ENCODE results near the gene COPB1. TPM values are rescaled to one million over a fixed set of nuclear protein-coding genes. Genes with fewer than 3 reads are reported as not detected.

The COPB1 gene
- total and polyA plus RNA-seq, 9 of the 15 experiments (the other 6 are each of a cell fraction or from before 2014, with no cell fraction given), result 64.7 to 188 (median 91.6) TPM

GRCh38 chr11:14502039-14502438, 2.4 kb upstream of the COPB1 start:
- H3K27ac ChIP-seq (ENCODE audit: extremely low read depth, low read depth, low read length), result peak overlapping the region; percentile 26; the same call in 1 of the 3 replicates
- in situ Hi-C loops (cut with MboI), result no loop called here
- FAIRE-seq, result no peak
- no peak overlapping the region for H3K4me2 ChIP-seq (ENCODE audit: insufficient read depth, low read length)
- H3K27me3 ChIP-seq (ENCODE audit: control insufficient read depth in 2 of 2, insufficient read depth in 2 of 2, low read length in 2 of 2), result no peaks in the 10 kb centered on the region
- no peaks in the 10 kb centered on the region for H3K9me3 ChIP-seq (replicated peaks; ENCODE audit: control insufficient read depth, insufficient read depth, low read depth, low read length)
- TF ChIP-seq PCBP2 (IDR thresholded peaks at IDR 0.05; ENCODE audit: low read depth, low read length, poor library complexity, severe bottlenecking), result no peak
- peak; percentile 74 for TF ChIP-seq ZNF121 (CRISPR knock-in tag; conservative IDR thresholded peaks at IDR 0.05)
- peak; percentile 23 for TF ChIP-seq RBM25 (IDR thresholded peaks at IDR 0.05; ENCODE audit: low read depth, low read length, severe bottlenecking)
- peak in 1 of 2 experiments; percentile 29; a peak in 1 of 4 replicates for TF ChIP-seq KDM1A (IDR thresholded peaks at IDR 0.05)
- peaks cover 0 to 9% of the 10 kb centered on the region in 2 experiments; a peak in 3 of 5 replicates for H3K4me1 ChIP-seq (replicated peaks in 1 of 2; ENCODE audit: control insufficient read depth in 2 of 2, insufficient read depth in 2 of 2, low read length in 2 of 2)
- no peak for ATAC-seq
- WGBS (ENCODE audit: insufficient coverage, low coverage, missing lambda C conversion rate), result 88% methylated on average over 4 of the region's 4 CpGs
- peaks cover 26% of the 10 kb centered on the region for H3K79me2 ChIP-seq (ENCODE audit: control insufficient read depth, insufficient read depth, low read length)
- peaks cover 58% of the 10 kb centered on the region for H3K36me3 ChIP-seq (ENCODE audit: control insufficient read depth, insufficient read depth, low read length)
- intact Hi-C loops (cut with micrococcal nuclease), result no loop called here
- H3K9ac ChIP-seq (ENCODE audit: insufficient read depth in 1 of 2, low read depth in 2 of 2, low read length in 2 of 2), result no peak overlapping the region
- no peaks in the 10 kb centered on the region for H4K20me1 ChIP-seq (replicated peaks; ENCODE audit: control insufficient read depth, insufficient read depth, low read length)
- BruUV-seq (replicated peaks), result no TSS peak
- CTCF ChIA-PET (ENCODE audit: low intra/inter-chr PET ratio), result no interaction called here
- POLR2A ChIA-PET, result interaction anchor here (0.5 kb wide), 1 partner anchor 15 kb away, joined by 4 read pairs; no protein-coding TSS in a partner anchor
- no peak overlapping the region for H2AFZ ChIP-seq (ENCODE audit: low read depth, low read length)
- H3K4me3 ChIP-seq, result no peak overlapping the region
- no peaks in the 10 kb centered on the region for H3K9me1 ChIP-seq (ENCODE audit: control insufficient read depth, insufficient read depth, low read length)
- no peak for DNase-seq (ENCODE audit: extremely low read depth in 1 of 4, low spot score in 3 of 4)

GRCh38 chr11:14500181-14500651, 605 bp upstream of the COPB1 start:
- no peaks in the 10 kb centered on the region for H3K27me3 ChIP-seq (ENCODE audit: control insufficient read depth in 2 of 2, insufficient read depth in 2 of 2, low read length in 2 of 2)
- no peaks in the 10 kb centered on the region for H3K9me1 ChIP-seq (ENCODE audit: control insufficient read depth, insufficient read depth, low read length)
- TSS peak; percentile 96 for BruUV-seq (replicated peaks)
- ChIA-PET CTCF (ENCODE audit: low intra/inter-chr PET ratio) (interaction anchor here (0.5 kb wide), 1 partner anchor 250 kb away, joined by 3 read pairs; no protein-coding TSS in a partner anchor), POLR2A (interaction anchor here (0.6 to 1.9 kb wide), 15 partner anchors 10 to 1494 kb away, joined by 3 to 10 read pairs (median 4); partner anchors contain the start of gene PSMA1)
- peak overlapping the region; percentile 80 to 97 for H3K9ac ChIP-seq (ENCODE audit: insufficient read depth in 1 of 2, low read depth in 2 of 2, low read length in 2 of 2)
- H3K9me3 ChIP-seq (replicated peaks; ENCODE audit: control insufficient read depth, insufficient read depth, low read depth, low read length), result no peaks in the 10 kb centered on the region
- no peaks in the 10 kb centered on the region for H4K20me1 ChIP-seq (replicated peaks; ENCODE audit: control insufficient read depth, insufficient read depth, low read length)
- peaks cover 41% of the 10 kb centered on the region for H3K79me2 ChIP-seq (ENCODE audit: control insufficient read depth, insufficient read depth, low read length)
- 4% methylated on average over 6 of the region's 6 CpGs for WGBS (ENCODE audit: insufficient coverage, low coverage, missing lambda C conversion rate)
- peak overlapping the region; percentile 73 for H3K4me3 ChIP-seq
- H3K27ac ChIP-seq (ENCODE audit: extremely low read depth, low read depth, low read length), result peak overlapping the region; percentile 76
- peaks cover 0 to 9% of the 10 kb centered on the region in 2 experiments; a peak in 3 of 5 replicates for H3K4me1 ChIP-seq (replicated peaks in 1 of 2; ENCODE audit: control insufficient read depth in 2 of 2, insufficient read depth in 2 of 2, low read length in 2 of 2)
- intact Hi-C loops (cut with micrococcal nuclease) (no loop called here), in situ Hi-C loops (cut with MboI) (no loop called here)
- peaks cover 57% of the 10 kb centered on the region for H3K36me3 ChIP-seq (ENCODE audit: control insufficient read depth, insufficient read depth, low read length)
- peak overlapping the region; percentile 93 for H3K4me2 ChIP-seq (ENCODE audit: insufficient read depth, low read length)
- DNase-seq (ENCODE audit: extremely low read depth in 1 of 4, low spot score in 3 of 4) (peak in 2 of 4 experiments; percentile 56 to 71), FAIRE-seq (no peak), ATAC-seq (peak; percentile 77)
- peak overlapping the region; percentile 82 for H2AFZ ChIP-seq (ENCODE audit: low read depth, low read length)
- TF ChIP-seq THAP7 (CRISPR knock-in tag; IDR thresholded peaks at IDR 0.05) (no peak), ZNF707 (CRISPR knock-in tag; conservative IDR thresholded peaks at IDR 0.05) (no peak), NFXL1 (CRISPR knock-in tag; IDR thresholded peaks at IDR 0.05) (0 out of 2 replicates have a peak, but pooled peaks have one; percentile 56), NCOR1 (IDR thresholded peaks at IDR 0.05) (0 out of 2 replicates have a peak, but pooled peaks have one; percentile 16), FOXK2 (conservative IDR thresholded peaks at IDR 0.05 in 1 of 2, IDR thresholded peaks at IDR 0.05 in 1 of 2; ENCODE audit: low read depth in 2 of 2) (0 out of 4 replicates have a peak, but pooled peaks of 1 of the 2 experiments have one; percentile 4), TCF7L2 (IDR thresholded peaks at IDR 0.05; ENCODE audit: low read depth, low read length) (no peak), NRF1 (conservative IDR thresholded peaks at IDR 0.05 in 1 of 2, IDR thresholded peaks at IDR 0.05 in 1 of 2) (no peak), ELF2 (CRISPR knock-in tag; IDR thresholded peaks at IDR 0.05) (peak; percentile 67; the same call in 1 of the 2 replicates), YY1 (IDR thresholded peaks at IDR 0.05; ENCODE audit: borderline replicate concordance in 1 of 3, control insufficient read depth in 1 of 3, extremely low read depth in 1 of 3, insufficient read depth in 3 of 3, insufficient read length in 1 of 3, insufficient replicate concordance in 2 of 3, low read depth in 1 of 3, low read length in 2 of 3) (peak in 1 of 3 experiments; percentile 27), CHD2 (IDR thresholded peaks at IDR 0.05; ENCODE audit: low read depth, low read length) (no peak), ZNF274 (IDR thresholded peaks at IDR 0.05; ENCODE audit: borderline replicate concordance, low read depth, low read length) (no peak), ZNF354B (CRISPR knock-in tag; IDR thresholded peaks at IDR 0.05) (no peak)

All from K562 (cell line).